K562 (cell line): ENCODE measurements around the gene CALR3. TPM values are rescaled to one million over a fixed set of nuclear protein-coding genes. Genes with fewer than 3 reads are reported as not detected.
A peak's percentile ranks its signal among the peaks of the same experiment; 100 is the strongest.

ENCODE experiments used
- ATAC-seq: fragments of 200-7000 bp; cut with Tn5 transposase; 3 replicates; pipeline ENCODE4 v1.9.1; 2020; ENCODE audit warnings: moderate library complexity
- BruUV-seq: library from RNA; stranded (reverse); fragments of 400-500 nt; replicated peaks from 2 replicates; lab custom pipeline; 2021; lab: Mats Ljungman, UMichigan
- CTCF ChIA-PET: fragments of 300-600 bp; formaldehyde crosslinking; extraction: SDS; loops from one replicate; lab custom pipeline; 2021; ENCODE audit warnings: low intra/inter-chr PET ratio; lab: Yijun Ruan, JAX
- POLR2A ChIA-PET: fragments of 300-600, 350-650 bp; sonication (Branson Sonifier 250); formaldehyde crosslinking; extraction: SDS; loops from one replicate; lab custom pipeline; 2021; ENCODE audit warnings: antibody characterized with exemption, inconsistent platforms; lab: Yijun Ruan, JAX
- DNase-seq, 4 experiments: peaks; one replicate each; pipeline versions ENCODE4 v3.0.0 to v3.0.0-alpha.2; 2011 to 2018; ENCODE audit warnings: low spot score in 3 of 4, mixed read lengths in 3 of 4; ENCODE audit errors: extremely low read depth in 1 of 4
- FAIRE-seq: peaks from 2 replicates; lab custom pipeline; 2011; peaks lifted over from hg19 to GRCh38; lab: Jason Lieb, UNC
- H2AFZ ChIP-seq: 2 replicates; pipeline ENCODE4 v1.6.0; 2011; ENCODE audit warnings: low read depth, low read length, control low read depth, inconsistent platforms
- H3K27ac ChIP-seq: fragments of 200-600 bp; 3 replicates; pipeline ENCODE4 v1.8.0; 2011; ENCODE audit warnings: low read depth, mild to moderate bottlenecking, control low read depth, inconsistent platforms, low read length, moderate library complexity, mixed read lengths; ENCODE audit errors: extremely low read depth
- H3K27me3 ChIP-seq, 2 experiments: fragments of 300-600 bp in 1 of 2; 2 replicates in 1 of 2; 3 replicates in 1 of 2; pipeline versions ENCODE4 v1.6.0 to v1.8.0; 2011; ENCODE audit warnings: inconsistent platforms in 2 of 2, low read length in 2 of 2, mild to moderate bottlenecking in 1 of 2, mixed read lengths in 1 of 2, moderate library complexity in 1 of 2; ENCODE audit not compliant: control insufficient read depth in 2 of 2, insufficient read depth in 2 of 2
- H3K36me3 ChIP-seq: fragments of 300-600 bp; 3 replicates; pipeline ENCODE4 v1.8.0; 2011; ENCODE audit warnings: mild to moderate bottlenecking, low read length, inconsistent platforms; ENCODE audit not compliant: control insufficient read depth, insufficient read depth
- H3K4me1 ChIP-seq, 2 experiments: fragments of 200-600 bp in 1 of 2; replicated peaks in 1 of 2; 2 replicates in 1 of 2; 3 replicates in 1 of 2; pipeline versions ENCODE4 v1.5.1 to v1.8.0; 2011; ENCODE audit warnings: inconsistent platforms in 2 of 2, low read length in 2 of 2, mild to moderate bottlenecking in 1 of 2, mixed read lengths in 1 of 2, moderate library complexity in 1 of 2; ENCODE audit not compliant: control insufficient read depth in 2 of 2, insufficient read depth in 2 of 2
- H3K4me2 ChIP-seq: 2 replicates; pipeline ENCODE4 v1.6.1; 2011; ENCODE audit warnings: low read length, control low read depth, inconsistent platforms, mixed read lengths; ENCODE audit not compliant: insufficient read depth
- H3K4me3 ChIP-seq: fragments of 200-600 bp; sonication (generic), shearing (Covaris generic); 2 replicates; pipeline ENCODE4 v1.5.1; 2016; ENCODE audit warnings: control low read depth, inconsistent platforms
- H3K79me2 ChIP-seq: fragments of 200-600 bp; 3 replicates; pipeline ENCODE4 v1.8.0; 2011; ENCODE audit warnings: low read length, inconsistent platforms; ENCODE audit not compliant: control insufficient read depth, insufficient read depth
- H3K9ac ChIP-seq, 2 experiments: 2 replicates each; pipeline versions ENCODE4 v1.6.0 to v1.6.1; 2011; ENCODE audit warnings: low read depth in 2 of 2, low read length in 2 of 2, control low read depth in 1 of 2, inconsistent platforms in 1 of 2, mild to moderate bottlenecking in 1 of 2, mixed read lengths in 1 of 2; ENCODE audit not compliant: insufficient read depth in 1 of 2
- H3K9me1 ChIP-seq: one replicate; pipeline ENCODE4 v1.6.0; 2011; ENCODE audit warnings: inconsistent platforms, mild to moderate bottlenecking, low read length, moderate library complexity; ENCODE audit not compliant: control insufficient read depth, insufficient read depth
- H3K9me3 ChIP-seq: replicated peaks from 2 replicates; pipeline ENCODE4 v1.5.1; 2011; ENCODE audit warnings: low read depth, low read length, inconsistent platforms; ENCODE audit not compliant: control insufficient read depth, insufficient read depth
- H4K20me1 ChIP-seq: replicated peaks from 2 replicates; pipeline ENCODE4 v1.6.1; 2011; ENCODE audit warnings: low read length, inconsistent platforms, mixed read lengths; ENCODE audit not compliant: control insufficient read depth, insufficient read depth
- ETV6 ChIP-seq, 3 experiments: fragments of 150-350 bp in 1 of 3; sonication (generic) in 1 of 3; formaldehyde crosslinking in 1 of 3; IDR thresholded peaks; 2 replicates each; pipeline versions ENCODE4 v1.6.1 to v1.8.0; 2014 to 2022; ENCODE audit warnings: borderline replicate concordance in 2 of 3, low read depth in 2 of 3, antibody characterized with exemption in 1 of 3, low read length in 1 of 3, mild to moderate bottlenecking in 1 of 3, missing genetic modification reagents in 1 of 3
- MYNN ChIP-seq, 2 experiments: sonication (generic); formaldehyde crosslinking in 1 of 2; IDR thresholded peaks; 2 replicates each; pipeline versions ENCODE4 v1.5.0 to v1.6.1; 2016 to 2020; ENCODE audit warnings: antibody characterized with exemption in 1 of 2, missing genetic modification reagents in 1 of 2
- POLR2A ChIP-seq: fragments of 450-650 bp; conservative IDR thresholded peaks from 2 replicates; pipeline ENCODE4 v1.6.1; 2016
- POLR2AphosphoS5 ChIP-seq: IDR thresholded peaks from 2 replicates; pipeline ENCODE4 v1.6.1; 2011; ENCODE audit warnings: mild to moderate bottlenecking, low read depth, low read length, moderate library complexity; ENCODE audit not compliant: control insufficient read depth, insufficient read depth
- POLR2B ChIP-seq: fragments of 450-650 bp; IDR thresholded peaks from 2 replicates; pipeline ENCODE4 v1.6.1; 2018; ENCODE audit warnings: low read depth; ENCODE audit not compliant: partially characterized antibody
- POLR2G ChIP-seq: fragments of 200-400 bp; formaldehyde crosslinking; IDR thresholded peaks from 2 replicates; pipeline ENCODE4 v1.6.1; 2017; ENCODE audit warnings: low read depth, mild to moderate bottlenecking, antibody characterized with exemption, low read length, moderate library complexity
- RBM22 ChIP-seq: fragments of 200-400 bp; formaldehyde crosslinking; IDR thresholded peaks from 2 replicates; pipeline ENCODE4 v1.6.1; 2018; ENCODE audit warnings: low read length, low read depth; ENCODE audit not compliant: poor library complexity, severe bottlenecking
- ZNF445 ChIP-seq: fragments of 250-450 bp; sonication (Bioruptor Pico); IDR thresholded peaks from 2 replicates; pipeline ENCODE4 v1.4.0; 2020; ENCODE audit warnings: low read depth, mild to moderate bottlenecking, moderate library complexity
- ZNF76 ChIP-seq: fragments of 250-450 bp; sonication (Bioruptor Pico); IDR thresholded peaks from 2 replicates; pipeline ENCODE4 v1.4.0; 2020; ENCODE audit warnings: mild to moderate bottlenecking, moderate library complexity, borderline replicate concordance
- WGBS: fragments of 100-300 bp; shearing (Covaris generic); methylation state at CpG from one replicate; pipeline ENCODE4 v1.1.6; 2016; ENCODE audit warnings: low coverage, mixed read lengths; ENCODE audit not compliant: insufficient coverage; ENCODE audit errors: missing lambda C conversion rate; 5-methylcytosine and 5-hydroxymethylcytosine counted together
- in situ Hi-C: fragments of 300-500 bp; cut with MboI; formaldehyde crosslinking; loops from 4 replicates; pipeline ENCODE4 v1.15.0; 2018; ENCODE audit warnings: inconsistent platforms, mixed read lengths
- intact Hi-C: fragments of 100-400 bp; cut with micrococcal nuclease; formaldehyde crosslinking; loops from 2 replicates; pipeline ENCODE4 v1.14.2; 2022
- polyA plus RNA-seq, 8 experiments: library from polyadenylated mRNA; depleted of rRNA in 4 of 8; stranded (reverse) in 5 of 8; unstranded in 3 of 8; fragments of >200 nt; fragmentation: Nextera tagmentation in 2 of 8; fragmentation: Illumina TruSeq in 1 of 8; extraction: Ambion mirVana in 2 of 8; extraction: Trizol in 1 of 8; gene quantifications; 2 replicates each; pipeline versions ENCODE4 v1.2.1 to v1.2.3, GENCODE V29; 2011 to 2014; ENCODE audit warnings: inconsistent platforms in 1 of 8, missing spikeins in 1 of 8
- total RNA-seq, 7 experiments: library from RNA; depleted of rRNA in 6 of 7; stranded (reverse); fragments of >200 nt in 6 of 7; fragmentation: Illumina TruSeq in 2 of 7; extraction: Trizol in 2 of 7; gene quantifications; 2 replicates each; pipeline versions ENCODE4 v1.2.1 to v1.2.3, GENCODE V29; 2011 to 2021; ENCODE audit warnings: low replicate concordance in 1 of 7

The CALR3 gene
- total and polyA plus RNA-seq, 9 of the 15 experiments (the other 6 are each of a cell fraction or from before 2014, with no cell fraction given): 0.15 to 0.41 (median 0.22) TPM; not detected in 4

DNA sequence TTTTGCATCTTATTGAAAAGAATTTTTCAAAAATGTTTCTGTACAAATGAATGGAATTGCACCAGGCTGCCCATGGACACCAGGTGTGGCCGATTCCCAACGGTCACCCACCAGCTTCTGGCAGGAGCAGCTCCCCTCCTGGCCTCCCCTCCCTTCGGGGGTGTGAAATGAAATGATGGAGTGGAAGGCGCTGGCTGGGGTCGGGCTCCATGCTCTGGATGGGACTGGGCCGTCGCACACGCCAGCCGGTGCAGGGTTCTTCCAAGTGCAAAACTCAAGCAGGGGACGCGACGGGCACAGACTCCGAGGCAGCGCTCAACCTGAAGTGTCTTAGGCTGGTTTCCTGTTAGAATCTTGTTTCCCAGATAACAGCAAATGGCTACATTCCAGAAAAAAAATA is 22.1 kb upstream of the CALR3 start:
- no peak for FAIRE-seq
- no peak for ATAC-seq
- Histone ChIP-seq H3K9me1 (no peaks in the 10 kb centered on the region), H3K36me3 (peaks cover 76% of the 10 kb centered on the region), H3K4me1 (peaks cover 0 to 14% of the 10 kb centered on the region in 2 experiments; a peak in 2 of 5 replicates), H3K9ac (no peak overlapping the region), H3K27me3 (no peaks in the 10 kb centered on the region), H3K9me3 (no peaks in the 10 kb centered on the region), H2AFZ (no peak overlapping the region), H3K27ac (no peak overlapping the region), H3K79me2 (no peaks in the 10 kb centered on the region), H3K4me2 (no peak overlapping the region), H4K20me1 (peaks cover 9% of the 10 kb centered on the region; the same call in 1 of the 2 replicates), H3K4me3 (no peak overlapping the region)
- intact Hi-C loops (no loop called here), in situ Hi-C loops (no loop called here)
- peak in 1 of 4 experiments; percentile 15 for DNase-seq
- TF ChIP-seq POLR2G (peak; percentile 45), ZNF445 (CRISPR knock-in tag) (no peak)
- CTCF ChIA-PET: no interaction called here
- WGBS: 93% methylated on average over 14 of the region's 14 CpGs
- POLR2A ChIA-PET: interaction anchor here (1.5 to 1.6 kb wide), 2 partner anchors 24 to 110 kb away, joined by 4 to 6 read pairs; partner anchors contain the start of gene MED26
- TSS peak; percentile 77 for BruUV-seq

DNA sequence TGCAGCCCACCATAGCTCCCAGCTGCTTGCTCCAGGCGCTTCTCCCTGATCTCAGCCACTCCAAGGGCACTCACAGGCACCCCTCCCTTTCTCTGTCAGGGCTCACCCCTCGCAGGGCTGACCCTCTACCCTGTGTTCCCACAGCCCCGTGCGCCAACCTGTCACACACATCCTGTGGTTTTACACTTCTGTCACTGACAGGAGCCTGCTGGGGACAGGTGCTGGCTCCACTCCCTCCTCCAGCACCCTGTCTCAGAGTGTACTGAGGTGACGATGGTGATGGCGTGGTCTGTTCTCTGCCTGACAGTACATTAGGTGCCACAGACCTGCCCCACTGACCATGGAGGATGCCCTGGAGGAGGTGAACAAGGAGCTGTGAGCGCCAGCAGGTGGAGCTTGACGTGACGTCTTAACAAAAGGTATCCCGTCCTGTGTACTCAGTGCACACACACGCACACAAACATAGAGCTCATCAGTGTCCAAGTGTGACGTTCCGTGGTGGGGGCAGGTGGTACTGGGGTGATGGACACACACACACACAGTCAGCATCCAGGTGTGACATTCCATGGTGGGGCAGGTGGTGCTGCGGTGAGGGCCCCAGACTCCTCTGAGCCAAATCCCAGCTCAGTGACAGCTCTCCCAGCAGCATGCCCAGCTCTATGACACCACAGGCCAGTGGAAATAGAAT is 21.1 kb upstream of the CALR3 start:
- H3K9ac ChIP-seq: no peak overlapping the region; a peak in 1 of 4 replicates
- ChIA-PET CTCF (no interaction called here), POLR2A (interaction anchor here (0.6 to 1.6 kb wide), 6 partner anchors 12 to 1707 kb away, joined by 3 to 6 read pairs (median 3); partner anchors contain the start of gene MED26)
- no peaks in the 10 kb centered on the region for H3K27me3 ChIP-seq
- H3K4me3 ChIP-seq: no peak overlapping the region
- H3K27ac ChIP-seq: no peak overlapping the region
- intact Hi-C loops: no loop called here
- in situ Hi-C loops: no loop called here
- 86% methylated on average over 14 of the region's 14 CpGs for whole genome bisulfite sequencing
- no peak overlapping the region for H2AFZ ChIP-seq
- no peaks in the 10 kb centered on the region for H3K79me2 ChIP-seq
- TF ChIP-seq MYNN (IDR thresholded peaks at IDR 0.05): peak; percentile 61; the same call in 1 of the 2 replicates
- TF ChIP-seq MYNN (CRISPR knock-in tag; IDR thresholded peaks at IDR 0.05): no peak
- TF ChIP-seq ZNF76 (CRISPR knock-in tag): no peak
- peak; percentile 37 for TF ChIP-seq RBM22
- no peak for TF ChIP-seq POLR2AphosphoS5
- peak; percentile 52 for TF ChIP-seq POLR2B
- peak; percentile 72; the same call in 1 of the 2 replicates for TF ChIP-seq POLR2A
- peak; percentile 39; the same call in 1 of the 2 replicates for TF ChIP-seq POLR2G
- TF ChIP-seq ETV6 (IDR thresholded peaks at IDR 0.05; ENCODE audit: borderline replicate concordance in 1 of 2, low read depth in 2 of 2, low read length in 1 of 2): no peak
- TF ChIP-seq ETV6 (CRISPR knock-in tag; IDR thresholded peaks at IDR 0.05; ENCODE audit: borderline replicate concordance): no peak
- TF ChIP-seq, all 486 proteins: peak for 5
- Histone ChIP-seq H3K9me1 (no peaks in the 10 kb centered on the region), H3K36me3 (peaks cover 78% of the 10 kb centered on the region), H3K4me1 (peaks cover 0 to 14% of the 10 kb centered on the region in 2 experiments; a peak in 2 of 5 replicates), H3K9me3 (no peaks in the 10 kb centered on the region), H4K20me1 (peaks cover 9% of the 10 kb centered on the region; the same call in 1 of the 2 replicates), H3K4me2 (no peak overlapping the region)
- DNase-seq (no peak), FAIRE-seq (peak; percentile 40), ATAC-seq (peak; percentile 15)
- no TSS peak for BruUV-seq
